DND-41 (cell line): Measurements from ENCODE around the gene RNF31.

Experiments used
- ATAC-seq: fragments of 200-7000 bp; cut with Tn5 transposase; 3 replicates; pipeline ENCODE4 v1.9.1; 2021; ENCODE audit warnings: low read depth; ENCODE audit not compliant: insufficient read depth
- DNase-seq: peaks from one replicate; pipeline ENCODE4 v3.0.0-alpha.2; 2020
- H2AFZ ChIP-seq: 2 replicates; pipeline ENCODE4 v1.6.0; 2012; ENCODE audit warnings: low read depth, low read length
- H3K27ac ChIP-seq: 2 replicates; pipeline ENCODE4 v1.5.1; 2012; ENCODE audit warnings: low read length, inconsistent platforms
- H3K27me3 ChIP-seq: fragments of 200-600 bp; sonication (generic); 2 replicates; pipeline ENCODE4 v1.6.0; 2012; ENCODE audit warnings: low read length, mild to moderate bottlenecking, inconsistent platforms; ENCODE audit not compliant: insufficient read depth, poor library complexity
- H3K36me3 ChIP-seq: 2 replicates; pipeline ENCODE4 v1.5.1; 2012; ENCODE audit warnings: low read length, inconsistent platforms; ENCODE audit not compliant: insufficient read depth
- H3K4me1 ChIP-seq: 2 replicates; pipeline ENCODE4 v1.5.1; 2012; ENCODE audit warnings: mild to moderate bottlenecking, low read length; ENCODE audit not compliant: insufficient read depth
- H3K4me2 ChIP-seq: 2 replicates; pipeline ENCODE4 v1.6.0; 2012; ENCODE audit warnings: mild to moderate bottlenecking, moderate library complexity, low read length, inconsistent platforms; ENCODE audit not compliant: insufficient read depth
- H3K4me3 ChIP-seq, 2 experiments: fragments of 200-600 bp in 1 of 2; shearing (Covaris generic) in 1 of 2; 2 replicates each; pipeline ENCODE4 v1.5.1; 2012 to 2016; ENCODE audit warnings: inconsistent platforms in 2 of 2, low read length in 2 of 2, mild to moderate bottlenecking in 2 of 2, low read depth in 1 of 2, moderate library complexity in 1 of 2
- H3K79me2 ChIP-seq: 2 replicates; pipeline ENCODE4 v1.6.0; 2012; ENCODE audit warnings: low read length, inconsistent platforms; ENCODE audit not compliant: insufficient read depth
- H3K9ac ChIP-seq: 2 replicates; pipeline ENCODE4 v1.6.0; 2012; ENCODE audit warnings: low read depth, mild to moderate bottlenecking, inconsistent platforms, low read length, moderate library complexity
- H3K9me3 ChIP-seq: 2 replicates; pipeline ENCODE4 v1.5.1; 2012; ENCODE audit warnings: low read length, moderate library complexity, mild to moderate bottlenecking, inconsistent platforms; ENCODE audit not compliant: insufficient read depth, severe bottlenecking
- H4K20me1 ChIP-seq: 2 replicates; pipeline ENCODE4 v1.6.0; 2012; ENCODE audit warnings: low read length; ENCODE audit not compliant: insufficient read depth
- EZH2 ChIP-seq: IDR thresholded peaks from 3 replicates; pipeline ENCODE4 v1.6.1; 2012; ENCODE audit warnings: borderline replicate concordance, low read depth, mild to moderate bottlenecking, moderate library complexity, low read length, inconsistent platforms; ENCODE audit not compliant: severe bottlenecking
- TF ChIP-seq, protein P1 (sequence below): IDR thresholded peaks from 2 replicates; pipeline ENCODE4 v1.5.1; 2012; ENCODE audit warnings: borderline replicate concordance, low read length, moderate library complexity, mild to moderate bottlenecking; ENCODE audit not compliant: poor library complexity, severe bottlenecking; ENCODE audit errors: extremely low read depth

The RNF31 gene

DNA sequence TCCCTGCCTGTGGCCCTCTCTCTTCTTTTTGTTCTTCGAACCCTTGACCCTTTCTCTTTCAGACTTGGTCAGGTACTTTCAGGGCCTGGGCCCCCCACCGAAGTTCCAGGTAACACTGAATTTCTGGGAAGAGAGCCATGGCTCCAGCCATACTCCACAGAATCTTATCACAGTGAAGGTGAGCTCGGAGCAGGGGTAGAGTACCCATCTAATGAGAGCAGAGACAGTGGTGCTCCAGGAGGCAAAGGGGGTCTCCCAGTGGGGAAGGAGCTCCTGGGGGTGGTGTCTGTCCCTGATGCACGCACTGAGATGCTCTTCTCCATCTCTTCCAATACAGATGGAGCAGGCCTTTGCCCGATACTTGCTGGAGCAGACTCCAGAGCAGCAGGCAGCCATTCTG lies 18.5 kb downstream of the RNF31 start:
- TF ChIP-seq, protein P1, sequence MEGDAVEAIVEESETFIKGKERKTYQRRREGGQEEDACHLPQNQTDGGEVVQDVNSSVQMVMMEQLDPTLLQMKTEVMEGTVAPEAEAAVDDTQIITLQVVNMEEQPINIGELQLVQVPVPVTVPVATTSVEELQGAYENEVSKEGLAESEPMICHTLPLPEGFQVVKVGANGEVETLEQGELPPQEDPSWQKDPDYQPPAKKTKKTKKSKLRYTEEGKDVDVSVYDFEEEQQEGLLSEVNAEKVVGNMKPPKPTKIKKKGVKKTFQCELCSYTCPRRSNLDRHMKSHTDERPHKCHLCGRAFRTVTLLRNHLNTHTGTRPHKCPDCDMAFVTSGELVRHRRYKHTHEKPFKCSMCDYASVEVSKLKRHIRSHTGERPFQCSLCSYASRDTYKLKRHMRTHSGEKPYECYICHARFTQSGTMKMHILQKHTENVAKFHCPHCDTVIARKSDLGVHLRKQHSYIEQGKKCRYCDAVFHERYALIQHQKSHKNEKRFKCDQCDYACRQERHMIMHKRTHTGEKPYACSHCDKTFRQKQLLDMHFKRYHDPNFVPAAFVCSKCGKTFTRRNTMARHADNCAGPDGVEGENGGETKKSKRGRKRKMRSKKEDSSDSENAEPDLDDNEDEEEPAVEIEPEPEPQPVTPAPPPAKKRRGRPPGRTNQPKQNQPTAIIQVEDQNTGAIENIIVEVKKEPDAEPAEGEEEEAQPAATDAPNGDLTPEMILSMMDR, result no peak
- no peak for TF ChIP-seq EZH2
- H3K4me3 ChIP-seq, result no peak overlapping the region
- ATAC-seq, result no peak
- no peak overlapping the region for H3K4me2 ChIP-seq
- peaks cover 17% of the 10 kb centered on the region for H3K4me1 ChIP-seq
- peaks cover 42% of the 10 kb centered on the region for H3K36me3 ChIP-seq
- H3K27me3 ChIP-seq, result no peaks in the 10 kb centered on the region
- no peaks in the 10 kb centered on the region for H4K20me1 ChIP-seq
- no peak for DNase-seq
- no peaks in the 10 kb centered on the region for H3K9me3 ChIP-seq
- H3K79me2 ChIP-seq, result peaks cover 9% of the 10 kb centered on the region
- H2AFZ ChIP-seq, result no peak overlapping the region
- H3K9ac ChIP-seq, result no peak overlapping the region
- H3K27ac ChIP-seq, result no peak overlapping the region

DNA sequence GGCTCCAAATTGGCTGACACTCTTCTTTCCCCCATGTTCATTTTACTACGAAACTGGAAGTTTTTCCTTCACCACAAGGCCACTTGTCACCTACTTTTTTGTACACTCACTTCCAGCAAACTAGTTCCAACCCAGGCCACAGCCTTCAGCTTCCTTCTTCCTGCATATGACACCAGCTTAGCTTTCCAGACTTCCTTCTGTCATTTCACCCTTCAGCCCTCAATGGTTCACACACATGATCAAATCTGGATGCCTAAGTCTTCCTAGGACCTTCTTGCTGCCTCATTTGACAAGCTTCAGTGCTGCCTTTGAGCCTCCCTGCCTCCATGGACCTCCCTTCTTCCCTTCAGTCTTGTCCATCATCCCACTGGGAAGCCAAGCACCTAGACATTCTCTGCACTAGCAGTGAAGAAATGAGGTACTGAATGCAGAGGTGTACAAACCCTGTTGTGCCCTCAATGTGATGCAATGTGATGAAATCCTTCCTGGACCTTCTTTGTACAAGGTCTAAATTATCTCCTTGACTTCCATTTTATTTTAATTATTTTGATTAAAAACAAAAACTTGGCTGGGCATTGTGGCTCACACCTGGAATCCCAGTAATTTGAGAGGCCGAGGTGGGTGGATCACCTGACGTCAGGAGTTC lies 20.3 kb downstream of the RNF31 start:
- Histone ChIP-seq H3K4me1 (0 out of 2 replicates have a peak, but pooled peaks cover 2% of the 10 kb centered on the region), H4K20me1 (no peaks in the 10 kb centered on the region), H3K27ac (no peak overlapping the region), H3K9ac (no peak overlapping the region), H3K36me3 (peaks cover 36% of the 10 kb centered on the region), H3K27me3 (no peaks in the 10 kb centered on the region), H2AFZ (no peak overlapping the region), H3K4me2 (no peak overlapping the region), H3K9me3 (no peaks in the 10 kb centered on the region), H3K79me2 (no peaks in the 10 kb centered on the region), H3K4me3 (no peak overlapping the region)
- TF ChIP-seq EZH2, result no peak
- TF ChIP-seq, protein P1, result no peak
- ATAC-seq, result no peak
- no peak for DNase-seq

DNA sequence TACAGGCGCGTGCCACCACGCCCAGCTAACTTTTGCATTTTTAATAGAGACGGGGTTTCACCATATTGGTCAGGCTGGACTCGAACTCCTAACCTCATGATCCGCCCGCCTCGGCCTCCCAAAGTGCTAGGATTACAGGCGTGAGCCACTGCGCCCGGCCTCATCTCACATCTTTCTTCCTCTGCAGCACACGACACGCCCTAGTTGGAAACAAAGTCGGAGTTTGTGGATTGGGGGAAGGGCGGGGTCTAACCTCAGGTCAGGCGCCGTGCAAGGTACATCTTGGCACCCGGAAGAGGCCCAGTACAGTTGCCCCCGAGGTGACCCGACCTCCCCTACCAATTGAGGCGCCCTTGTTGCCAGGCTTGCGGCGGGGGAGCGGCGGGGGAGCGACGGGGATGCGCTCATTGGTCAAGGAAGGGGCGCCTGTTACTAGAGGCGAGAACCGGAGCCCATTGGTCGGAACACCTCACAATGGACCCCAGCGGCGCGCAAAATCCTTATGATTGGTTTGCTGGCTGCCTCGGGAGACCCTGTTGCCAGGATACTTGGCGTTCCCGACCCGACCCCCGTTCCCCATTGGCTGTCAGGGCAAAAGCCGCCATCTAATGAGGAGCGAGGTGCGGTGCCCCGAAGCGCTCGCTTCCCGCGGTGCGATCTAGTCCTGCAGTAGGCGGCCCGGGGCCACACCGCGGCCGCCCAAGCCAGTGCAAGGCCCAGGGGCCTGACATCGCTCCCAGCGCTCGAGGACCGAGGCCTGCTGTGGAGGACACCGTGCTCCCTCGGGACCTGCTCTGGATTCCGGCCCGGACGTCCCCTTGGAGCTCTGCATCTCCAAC lies 24.3 kb downstream of the RNF31 start, which contains the start of gene REC8:
Gene REC8 (plus strand): TSS at position 659 of the 839 bp plus-strand sequence. CDS start 473 bp downstream, outside the sequence.
- Histone ChIP-seq H3K27me3 (no peaks in the 10 kb centered on the region), H3K36me3 (no peaks in the 10 kb centered on the region), H3K9ac (no peak within 1 kb of the TSS), H3K4me2 (no peak within 1 kb of the TSS), H4K20me1 (no peaks in the 10 kb centered on the region), H3K27ac (no peak within 1 kb of the TSS), H3K4me1 (no peaks in the 10 kb centered on the region), H3K9me3 (no peaks in the 10 kb centered on the region), H3K4me3 (no peak within 1 kb of the TSS), H2AFZ (no peak within 1 kb of the TSS), H3K79me2 (no peaks in the 10 kb centered on the region)
- TF ChIP-seq EZH2, result no peak
- TF ChIP-seq, protein P1, result no peak
- ATAC-seq (no peak), DNase-seq (no peak)
